Brain microvascular endothelial cell (primary cell): Measurements from ENCODE around the gene ANK2.

ENCODE experiments used
- DNase-seq: peaks from one replicate; pipeline ENCODE4 v3.0.0-alpha.2; 2020
- H3K27ac ChIP-seq: fragments of 250-450 bp; sonication (Bioruptor Pico); 2 replicates; pipeline ENCODE4 v1.5.1; 2020; ENCODE audit warnings: mild to moderate bottlenecking, moderate library complexity
- H3K27me3 ChIP-seq: fragments of 250-450 bp; sonication (Bioruptor Pico); replicated peaks from 2 replicates; pipeline ENCODE4 v1.5.1; 2020; ENCODE audit warnings: mild to moderate bottlenecking
- H3K36me3 ChIP-seq: fragments of 250-450 bp; sonication (Bioruptor Pico); replicated peaks from 2 replicates; pipeline ENCODE4 v1.5.1; 2020; ENCODE audit warnings: mild to moderate bottlenecking
- H3K4me3 ChIP-seq: 2 replicates; pipeline ENCODE4 v1.5.1; 2011; ENCODE audit warnings: low read depth, mild to moderate bottlenecking, control low read depth, low read length, moderate library complexity
- in situ Hi-C: cut with HindIII; loops from 2 replicates; pipeline ENCODE4 v1.10.0; 2017; ENCODE audit warnings: low sequenced_read_pairs, low pct_ligation_motif_present
- TF ChIP-seq, protein P1 (sequence below): IDR thresholded peaks from 2 replicates; pipeline ENCODE4 v1.5.1; 2011; ENCODE audit warnings: low read depth, mild to moderate bottlenecking, moderate library complexity, low read length, control low read depth, inconsistent platforms; ENCODE audit errors: missing control alignments

Gene ANK2

GRCh38 chr4:113080624-113081023 is 31.2 kb downstream of the ANK2 start:
- H3K27ac ChIP-seq: no peak overlapping the region
- no peak for DNase-seq
- in situ Hi-C loops: no loop called here
- TF ChIP-seq, protein P1, sequence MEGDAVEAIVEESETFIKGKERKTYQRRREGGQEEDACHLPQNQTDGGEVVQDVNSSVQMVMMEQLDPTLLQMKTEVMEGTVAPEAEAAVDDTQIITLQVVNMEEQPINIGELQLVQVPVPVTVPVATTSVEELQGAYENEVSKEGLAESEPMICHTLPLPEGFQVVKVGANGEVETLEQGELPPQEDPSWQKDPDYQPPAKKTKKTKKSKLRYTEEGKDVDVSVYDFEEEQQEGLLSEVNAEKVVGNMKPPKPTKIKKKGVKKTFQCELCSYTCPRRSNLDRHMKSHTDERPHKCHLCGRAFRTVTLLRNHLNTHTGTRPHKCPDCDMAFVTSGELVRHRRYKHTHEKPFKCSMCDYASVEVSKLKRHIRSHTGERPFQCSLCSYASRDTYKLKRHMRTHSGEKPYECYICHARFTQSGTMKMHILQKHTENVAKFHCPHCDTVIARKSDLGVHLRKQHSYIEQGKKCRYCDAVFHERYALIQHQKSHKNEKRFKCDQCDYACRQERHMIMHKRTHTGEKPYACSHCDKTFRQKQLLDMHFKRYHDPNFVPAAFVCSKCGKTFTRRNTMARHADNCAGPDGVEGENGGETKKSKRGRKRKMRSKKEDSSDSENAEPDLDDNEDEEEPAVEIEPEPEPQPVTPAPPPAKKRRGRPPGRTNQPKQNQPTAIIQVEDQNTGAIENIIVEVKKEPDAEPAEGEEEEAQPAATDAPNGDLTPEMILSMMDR: no peak
- H3K27me3 ChIP-seq: no peaks in the 10 kb centered on the region
- H3K36me3 ChIP-seq: no peaks in the 10 kb centered on the region
- no peak overlapping the region for H3K4me3 ChIP-seq

DNA sequence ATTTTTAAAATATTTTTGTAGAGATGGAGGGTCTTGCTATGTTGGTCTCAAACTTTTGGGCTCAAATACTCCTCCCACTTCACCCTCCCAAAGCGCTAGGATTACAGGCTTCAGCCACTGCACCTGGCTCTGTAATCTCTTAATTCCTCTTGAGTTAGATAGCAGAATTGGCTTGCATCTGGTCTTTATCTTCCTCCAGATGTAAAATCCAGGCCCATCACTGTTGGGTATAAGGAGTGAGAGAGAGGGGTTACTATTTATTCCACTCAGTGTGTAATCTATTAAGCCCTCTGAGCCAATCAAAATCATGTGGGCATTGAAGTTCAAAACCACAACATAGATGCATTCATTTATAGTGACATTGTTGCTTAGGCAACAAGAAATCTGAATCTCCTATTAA is 33.9 kb downstream of the ANK2 start:
- Histone ChIP-seq H3K27ac (no peak overlapping the region), H3K36me3 (no peaks in the 10 kb centered on the region), H3K4me3 (no peak overlapping the region), H3K27me3 (no peaks in the 10 kb centered on the region)
- in situ Hi-C loops: no loop called here
- no peak for DNase-seq
- TF ChIP-seq, protein P1: no peak

DNA sequence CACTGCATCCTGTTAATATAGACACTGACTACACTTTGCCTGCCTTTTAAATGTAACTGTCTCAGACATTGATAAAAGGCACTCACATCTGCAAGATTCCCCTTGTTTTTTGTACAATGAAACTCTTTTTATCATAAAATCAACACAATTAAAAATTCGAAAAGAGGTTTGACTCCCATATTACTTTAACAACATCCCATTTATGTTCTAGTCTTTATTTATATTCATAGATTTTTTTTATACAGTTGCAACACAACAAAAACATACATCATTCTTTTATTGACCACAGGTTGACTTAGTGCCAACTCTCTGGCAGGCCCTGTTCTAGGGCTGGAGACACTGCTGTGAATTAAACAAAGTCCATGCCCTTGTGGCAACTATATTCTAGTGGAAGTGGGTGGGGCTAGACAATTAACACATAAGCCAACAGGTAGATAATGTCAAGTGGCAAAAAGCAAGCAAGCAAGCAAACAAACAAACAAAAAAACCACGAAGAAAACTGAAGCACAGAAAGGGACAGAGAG is 36.8 kb downstream of the ANK2 start:
- no peak for DNase-seq
- H3K4me3 ChIP-seq: no peak overlapping the region
- H3K36me3 ChIP-seq: no peaks in the 10 kb centered on the region
- in situ Hi-C loops: no loop called here
- TF ChIP-seq, protein P1: no peak
- H3K27ac ChIP-seq: no peak overlapping the region
- no peaks in the 10 kb centered on the region for H3K27me3 ChIP-seq

DNA sequence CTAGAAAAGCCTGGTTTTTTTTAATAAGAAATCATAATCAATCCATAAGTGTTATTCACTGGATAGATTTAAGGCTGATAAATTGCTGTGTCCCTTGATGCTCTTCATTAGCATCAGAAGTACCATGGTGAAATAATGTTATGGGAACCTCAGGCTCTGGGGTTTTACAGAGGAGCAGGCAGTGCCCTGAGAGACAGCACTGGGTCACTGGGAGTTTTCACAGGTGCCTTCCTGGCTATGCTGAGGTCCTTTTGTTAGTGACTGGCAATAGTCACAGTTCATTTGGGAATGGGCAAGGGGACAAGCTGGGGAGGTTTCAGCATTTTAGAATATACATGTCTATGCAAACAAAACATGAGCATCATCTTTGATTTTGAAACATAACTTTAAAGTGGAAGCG is 38.6 kb downstream of the ANK2 start:
- TF ChIP-seq, protein P1: no peak
- H3K27me3 ChIP-seq: no peaks in the 10 kb centered on the region
- H3K36me3 ChIP-seq: no peaks in the 10 kb centered on the region
- no peak overlapping the region for H3K27ac ChIP-seq
- no peak overlapping the region for H3K4me3 ChIP-seq
- DNase-seq: no peak
- in situ Hi-C loops: no loop called here

GRCh38 chr4:113090954-113091353 is 41.5 kb downstream of the ANK2 start:
- TF ChIP-seq, protein P1: no peak
- H3K4me3 ChIP-seq: no peak overlapping the region
- H3K27ac ChIP-seq: no peak overlapping the region
- no peak for DNase-seq
- no peaks in the 10 kb centered on the region for H3K36me3 ChIP-seq
- H3K27me3 ChIP-seq: no peaks in the 10 kb centered on the region
- in situ Hi-C loops: no loop called here

- no peak for DNase-seq
- Histone ChIP-seq H3K27ac (no peak overlapping the region), H3K27me3 (no peaks in the 10 kb centered on the region), H3K36me3 (no peaks in the 10 kb centered on the region), H3K4me3 (no peak overlapping the region)
- TF ChIP-seq, protein P1: no peak
- in situ Hi-C loops: no loop called here
These were observed 44.9 kb downstream of the ANK2 start for GRCh38 chr4:113094331-113094730.
